COLO829 (cell line): Measurements from ENCODE around the gene LAIR2.

Source experiments
- DNase-seq: peaks from one replicate; pipeline ENCODE4 v3.0.0; 2012; ENCODE audit warnings: low spot score

The LAIR2 gene, protein sequence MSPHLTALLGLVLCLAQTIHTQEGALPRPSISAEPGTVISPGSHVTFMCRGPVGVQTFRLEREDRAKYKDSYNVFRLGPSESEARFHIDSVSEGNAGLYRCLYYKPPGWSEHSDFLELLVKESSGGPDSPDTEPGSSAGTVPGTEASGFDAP

DNA sequence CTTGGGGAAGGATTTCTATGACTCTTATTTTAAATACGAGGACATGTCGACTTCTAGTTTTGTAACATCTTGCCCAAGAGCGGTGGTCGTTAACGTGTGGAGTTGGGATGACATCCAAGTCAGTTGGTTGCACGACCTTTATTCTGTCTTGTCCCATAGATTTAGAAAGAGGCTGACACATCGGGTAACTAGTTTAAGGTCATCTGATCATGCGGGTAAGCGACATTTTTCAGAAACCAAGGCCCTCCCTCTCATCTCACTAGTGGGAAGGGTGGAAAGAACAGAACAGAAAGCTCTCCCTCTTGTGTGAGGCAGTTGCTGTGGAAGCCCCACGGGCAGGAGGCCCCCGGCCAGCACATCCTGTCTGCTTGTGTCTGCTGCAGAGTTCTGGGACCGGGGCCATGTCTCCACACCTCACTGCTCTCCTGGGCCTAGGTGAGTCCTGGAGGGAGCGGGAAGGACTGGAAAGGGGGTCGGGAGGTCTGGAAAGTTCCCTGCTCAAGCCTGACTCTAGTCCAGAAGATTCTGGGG lies at the start of gene LAIR2:
Gene LAIR2, plus strand, starts transcription at position 314 of the 531 bp plus-strand sequence. Its CDS starts 88 bp downstream, at position 402.
- no peak for DNase-seq

DNA sequence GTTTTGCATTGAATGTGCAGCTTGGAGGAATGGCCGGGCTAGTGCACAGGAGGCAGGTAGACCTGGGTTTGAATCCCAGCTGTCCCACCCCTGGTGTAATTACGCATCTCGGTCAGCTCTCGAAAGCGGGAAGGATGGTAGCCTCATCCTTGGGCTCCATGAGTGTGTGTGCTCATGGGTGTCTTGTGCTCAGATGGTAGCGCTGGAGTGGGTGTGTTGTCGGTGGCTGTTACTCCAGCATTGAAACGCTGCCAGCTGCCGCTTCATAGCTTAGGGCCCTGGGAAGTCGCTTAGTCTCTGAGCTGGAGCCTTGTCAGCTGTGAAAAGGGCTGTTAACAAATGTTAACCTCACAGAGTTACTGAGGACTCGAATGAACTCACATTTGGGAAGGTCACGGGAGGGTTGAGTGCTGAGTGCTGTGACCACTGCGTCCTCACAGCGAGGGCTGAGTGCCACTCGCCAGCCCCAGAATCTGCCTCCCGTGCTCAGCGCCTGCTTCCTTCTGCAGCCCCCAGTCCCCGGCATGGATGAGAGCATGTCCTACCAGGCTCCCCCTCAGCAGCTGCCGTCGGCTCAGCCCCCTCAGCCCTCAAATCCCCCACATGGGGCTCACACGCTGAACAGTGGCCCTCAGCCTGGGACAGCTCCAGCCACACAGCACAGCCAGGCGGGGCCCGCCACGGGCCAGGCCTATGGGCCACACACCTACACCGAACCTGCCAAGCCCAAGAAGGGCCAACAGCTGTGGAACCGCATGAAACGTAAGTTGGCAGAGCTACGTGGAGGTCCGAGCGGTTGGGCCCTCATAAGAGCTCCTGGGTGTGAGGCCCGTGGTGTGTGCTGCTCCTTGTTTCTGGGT lies 48.5 kb upstream of the LAIR2 start:
- DNase-seq: no peak

DNA sequence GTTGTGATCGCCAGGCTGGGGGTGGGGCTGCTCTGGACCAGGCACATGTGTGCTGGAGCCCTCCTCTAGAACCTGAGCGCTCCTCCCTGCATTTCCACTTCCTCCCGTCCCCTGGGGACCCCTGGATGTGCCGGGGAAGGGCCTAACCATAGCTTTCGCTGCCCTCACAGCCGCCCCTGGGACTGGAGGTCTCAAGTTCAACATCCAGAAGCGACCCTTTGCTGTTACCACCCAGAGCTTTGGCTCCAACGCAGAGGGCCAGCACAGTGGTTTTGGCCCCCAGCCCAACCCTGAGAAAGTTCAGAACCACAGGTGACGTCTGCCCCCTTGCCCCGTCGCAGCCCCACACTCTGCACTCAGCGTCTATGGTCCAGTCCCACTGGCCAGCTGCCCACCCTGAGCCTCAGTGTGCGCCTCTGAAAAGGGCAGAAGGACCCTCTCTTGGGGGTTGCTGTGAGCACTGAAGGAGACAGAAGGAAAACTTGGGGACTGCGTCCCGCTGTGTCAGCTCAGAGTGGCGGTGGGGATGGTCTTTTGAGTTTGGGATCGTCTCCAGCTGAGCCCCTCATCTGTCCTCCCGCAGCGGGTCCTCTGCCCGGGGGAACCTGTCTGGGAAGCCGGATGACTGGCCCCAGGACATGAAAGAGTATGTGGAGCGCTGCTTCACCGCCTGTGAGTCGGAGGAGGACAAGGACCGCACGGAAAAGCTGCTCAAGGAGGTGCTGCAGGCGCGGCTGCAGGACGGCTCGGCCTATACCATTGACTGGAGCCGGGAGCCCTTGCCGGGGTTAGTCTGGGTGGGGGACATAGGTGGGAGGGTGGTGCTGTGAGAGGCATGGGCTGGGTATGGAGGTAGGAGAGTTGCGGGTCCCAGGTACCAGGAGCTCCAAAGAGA lies 47.6 kb upstream of the LAIR2 start:
- no peak for DNase-seq

DNA sequence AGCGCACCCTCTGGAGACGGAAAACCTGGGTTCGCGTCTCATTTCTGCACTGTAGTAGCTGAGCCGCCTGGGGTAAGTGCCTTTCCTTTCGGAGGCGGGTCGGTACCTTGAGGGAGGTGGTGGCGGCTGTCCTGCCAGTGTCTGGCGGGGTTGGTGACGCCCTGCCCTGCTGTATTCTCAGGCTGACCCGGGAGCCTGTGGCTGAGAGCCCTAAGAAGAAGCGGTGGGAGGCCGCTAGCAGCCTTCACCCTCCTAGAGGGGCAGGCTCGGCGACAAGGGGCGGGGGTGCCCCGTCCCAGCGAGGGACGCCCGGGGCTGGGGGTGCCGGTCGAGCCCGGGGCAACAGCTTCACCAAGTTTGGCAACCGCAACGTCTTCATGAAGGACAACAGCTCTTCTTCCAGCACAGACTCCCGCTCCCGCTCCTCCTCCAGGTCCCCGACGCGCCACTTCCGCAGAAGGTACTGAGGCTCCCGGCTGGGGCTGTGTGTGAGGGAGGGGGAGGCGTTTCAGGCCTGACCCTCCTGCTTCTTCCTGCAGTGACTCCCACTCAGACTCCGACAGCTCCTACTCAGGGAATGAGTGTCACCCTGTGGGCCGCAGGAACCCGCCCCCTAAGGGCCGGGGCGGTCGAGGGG lies 46.7 kb upstream of the LAIR2 start:
- DNase-seq: no peak

DNA sequence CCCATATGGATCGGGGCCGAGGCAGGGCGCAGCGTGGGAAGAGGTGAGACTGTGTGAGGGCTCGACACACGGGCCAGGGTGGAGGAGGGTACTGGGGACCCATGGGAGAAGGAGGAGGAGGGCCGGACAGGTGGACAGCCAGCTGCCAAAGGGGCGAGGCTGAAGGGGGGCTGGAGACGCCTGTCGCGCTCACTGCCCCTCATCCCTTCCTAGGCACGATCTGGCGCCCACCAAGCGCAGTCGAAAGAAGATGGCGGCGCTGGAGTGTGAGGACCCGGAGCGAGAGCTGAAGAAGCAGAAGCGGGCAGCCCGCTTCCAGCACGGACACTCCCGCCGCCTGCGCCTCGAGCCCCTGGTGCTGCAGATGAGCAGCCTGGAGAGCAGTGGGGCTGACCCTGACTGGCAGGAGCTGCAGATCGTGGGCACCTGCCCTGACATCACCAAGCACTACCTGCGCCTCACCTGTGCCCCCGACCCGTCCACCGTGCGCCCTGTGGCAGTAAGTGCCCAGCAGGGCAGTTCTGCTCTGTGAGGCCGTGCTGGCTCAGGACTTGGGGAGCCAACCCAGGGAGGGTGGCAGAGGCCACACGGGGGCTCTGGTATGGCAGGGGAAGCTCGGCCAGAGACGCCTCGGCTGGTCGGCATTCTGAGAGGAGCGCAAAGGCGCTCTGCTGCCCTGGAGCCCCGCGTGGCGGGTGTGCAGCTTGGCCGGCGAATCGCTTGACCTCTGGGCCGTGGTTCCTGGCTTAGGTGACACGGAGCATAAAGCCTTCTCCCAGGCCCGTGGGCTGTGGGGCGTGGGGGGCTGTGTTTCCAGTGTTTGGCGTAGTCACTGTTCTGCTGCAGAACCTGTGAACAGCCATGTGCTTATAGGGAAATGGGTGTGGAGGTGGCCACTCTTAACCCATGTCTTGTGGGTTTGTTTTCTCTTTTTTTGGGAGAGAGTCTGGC lies 45.9 kb upstream of the LAIR2 start:
- DNase-seq: no peak

DNA sequence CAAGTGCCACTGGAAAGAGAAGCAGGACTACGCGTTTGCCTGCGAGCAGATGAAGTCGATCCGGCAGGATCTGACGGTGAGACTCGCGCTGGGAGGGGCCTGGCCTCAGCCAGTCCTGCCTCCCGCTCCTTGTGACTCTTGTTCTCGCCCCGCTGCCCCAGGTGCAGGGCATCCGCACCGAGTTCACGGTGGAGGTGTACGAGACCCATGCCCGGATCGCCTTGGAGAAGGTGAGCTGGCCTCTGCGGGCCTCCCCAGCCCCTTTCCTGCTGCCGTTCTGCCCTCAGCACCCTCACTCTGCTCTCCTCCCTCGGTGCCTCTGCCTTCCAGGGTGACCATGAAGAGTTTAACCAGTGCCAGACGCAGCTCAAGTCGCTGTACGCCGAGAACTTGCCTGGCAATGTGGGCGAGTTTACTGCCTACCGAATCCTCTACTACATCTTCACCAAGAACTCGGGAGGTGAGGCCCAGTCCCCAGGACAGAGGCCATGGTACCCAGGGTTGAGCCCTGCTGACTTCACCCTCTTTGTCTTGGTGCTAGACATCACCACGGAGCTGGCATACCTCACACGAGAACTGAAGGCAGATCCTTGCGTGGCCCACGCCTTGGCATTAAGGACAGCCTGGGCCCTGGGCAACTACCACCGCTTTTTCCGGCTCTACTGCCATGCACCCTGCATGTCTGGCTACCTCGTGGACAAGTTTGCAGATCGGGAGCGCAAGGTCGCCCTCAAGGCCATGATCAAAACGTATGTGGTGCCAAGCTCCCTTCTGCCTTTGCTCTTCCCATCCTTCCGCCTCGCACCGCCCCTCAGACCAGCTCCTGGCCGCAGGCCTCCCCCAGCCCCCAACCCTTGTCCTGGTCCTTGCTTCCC lies 44.6 kb upstream of the LAIR2 start:
- DNase-seq: no peak

DNA sequence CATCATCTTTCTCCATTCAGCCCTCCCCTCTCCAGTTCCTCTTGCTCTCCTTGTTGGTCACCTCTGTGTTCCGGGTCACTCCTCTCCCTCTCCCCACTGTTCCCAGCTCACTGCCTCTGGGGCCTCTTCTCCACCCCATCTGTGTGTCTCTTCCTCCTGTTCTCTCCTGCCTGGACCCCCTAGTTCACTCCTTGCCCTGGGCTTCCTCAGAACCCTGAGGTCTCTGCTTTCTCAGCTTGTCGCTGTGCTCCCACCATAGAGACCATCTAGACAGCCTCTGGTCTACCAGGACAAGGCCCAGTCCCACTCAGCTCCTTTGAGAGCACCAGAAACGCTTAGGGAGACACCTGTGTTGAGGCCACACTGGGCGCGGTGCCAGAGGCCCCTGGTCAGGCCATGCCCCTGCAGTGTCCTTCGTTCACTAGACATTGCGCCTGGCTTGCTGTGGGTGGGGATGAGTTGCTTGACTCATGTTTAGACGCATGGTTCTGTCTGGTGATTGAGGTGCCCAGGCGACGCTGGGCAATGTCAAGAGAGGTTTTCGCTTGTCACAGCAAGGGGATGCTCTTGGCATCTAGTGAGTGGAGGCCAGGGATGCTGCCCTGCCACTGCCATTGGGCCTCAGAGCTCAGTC lies 43.9 kb upstream of the LAIR2 start:
- no peak for DNase-seq

DNA sequence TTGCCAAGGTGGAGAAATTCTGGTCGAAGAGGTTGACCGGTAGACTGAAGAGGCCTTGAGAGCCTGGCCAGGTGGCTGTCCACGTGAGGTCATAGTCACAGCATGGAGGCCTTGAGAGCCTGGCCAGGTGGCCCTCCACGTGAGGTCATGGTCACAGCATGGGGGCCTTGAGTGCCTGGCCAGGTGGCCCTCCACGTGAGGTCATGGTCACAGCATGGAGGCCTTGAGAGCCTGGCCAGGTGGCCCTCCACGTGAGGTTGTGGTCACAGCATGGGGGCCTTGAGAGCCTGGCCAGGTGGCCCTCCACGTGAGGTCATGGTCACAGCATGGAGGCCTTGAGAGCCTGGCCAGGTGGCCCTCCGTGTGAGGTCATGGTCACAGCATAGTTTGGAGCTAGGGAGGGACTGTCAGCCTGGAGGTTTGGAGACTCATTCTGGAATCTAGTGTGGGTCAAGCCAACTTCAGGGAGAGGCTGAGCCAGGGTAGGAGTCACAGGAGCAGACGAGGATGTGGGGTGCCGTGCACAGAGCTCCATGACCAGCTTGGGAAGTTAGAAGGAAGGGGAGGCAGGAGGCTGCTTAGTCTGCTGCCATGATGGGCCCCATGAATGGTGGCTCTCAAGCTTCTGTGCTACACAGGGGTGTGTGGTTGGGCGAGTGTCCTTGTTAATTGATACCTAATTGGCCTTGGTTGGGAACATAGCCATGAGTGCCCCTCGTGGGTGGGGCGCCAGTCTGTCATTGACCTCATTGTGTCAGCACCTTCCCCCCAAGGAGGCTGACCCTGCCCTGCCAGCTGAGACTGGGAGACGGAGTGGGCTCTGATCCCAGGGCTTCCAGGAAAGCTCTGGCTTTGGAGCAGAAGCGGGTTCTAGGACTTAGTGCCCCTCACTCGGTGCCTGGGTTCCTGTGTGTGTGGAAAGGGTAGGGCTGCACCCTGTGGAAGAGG lies 43.1 kb upstream of the LAIR2 start:
- no peak for DNase-seq

DNA sequence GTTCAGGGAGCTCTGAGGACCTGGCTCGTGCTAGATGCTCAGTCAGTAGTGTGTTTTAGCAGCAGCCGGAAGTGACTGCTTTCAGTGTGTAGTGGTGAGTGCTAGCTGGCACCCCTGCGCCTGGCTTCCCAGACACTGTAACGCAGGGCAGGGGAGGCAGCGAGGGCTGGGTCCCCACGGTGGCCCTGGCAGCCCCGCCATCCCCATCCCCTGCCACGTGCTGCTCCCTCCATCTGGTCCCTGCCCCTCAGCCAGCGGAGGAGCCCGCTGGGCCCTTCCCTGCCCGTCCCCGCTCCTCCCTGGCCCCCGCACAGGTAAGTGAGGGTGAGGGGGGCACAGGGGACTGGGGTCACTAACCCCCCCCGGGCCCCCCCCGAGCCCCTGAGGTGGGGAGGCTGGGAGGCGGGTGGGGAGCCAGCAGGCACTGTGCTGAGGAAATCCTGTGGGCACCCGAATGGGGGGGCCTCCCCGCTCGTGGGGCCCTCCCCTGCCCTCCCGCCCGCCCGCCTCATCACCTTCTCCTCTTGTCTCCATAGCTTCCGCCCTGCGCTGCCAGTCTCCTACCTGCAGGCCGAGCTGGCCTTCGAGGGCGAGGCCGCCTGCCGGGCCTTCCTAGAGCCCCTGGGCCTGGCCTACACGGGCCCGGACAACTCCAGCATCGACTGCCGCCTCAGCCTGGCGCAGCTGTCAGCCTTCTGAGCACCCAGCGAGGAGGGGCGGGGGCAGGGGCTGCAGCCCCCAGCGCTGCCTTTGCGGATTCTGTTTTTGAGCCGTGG lies 42.2 kb upstream of the LAIR2 start:
- no peak for DNase-seq

DNA sequence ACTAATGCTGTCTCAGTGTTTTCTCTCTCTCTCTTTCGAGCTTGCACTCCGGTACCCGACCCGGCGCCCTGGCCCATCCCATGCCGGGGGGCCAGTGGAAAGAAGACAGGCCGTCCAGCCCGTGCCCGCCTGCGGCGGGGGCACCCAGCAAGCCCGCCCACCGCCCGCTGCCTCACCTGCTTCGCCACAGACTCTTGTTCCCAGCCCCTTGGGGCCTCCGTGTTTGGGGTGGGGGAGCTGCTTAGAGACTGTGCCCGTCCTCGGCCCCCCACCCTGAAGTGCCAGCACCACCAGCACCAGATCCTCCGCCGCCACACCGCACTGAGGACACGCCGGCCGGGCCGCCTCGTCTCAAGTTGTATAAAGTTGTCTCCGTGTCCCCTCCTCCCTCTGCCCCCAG lies 41.4 kb upstream of the LAIR2 start:
- DNase-seq: no peak

DNA sequence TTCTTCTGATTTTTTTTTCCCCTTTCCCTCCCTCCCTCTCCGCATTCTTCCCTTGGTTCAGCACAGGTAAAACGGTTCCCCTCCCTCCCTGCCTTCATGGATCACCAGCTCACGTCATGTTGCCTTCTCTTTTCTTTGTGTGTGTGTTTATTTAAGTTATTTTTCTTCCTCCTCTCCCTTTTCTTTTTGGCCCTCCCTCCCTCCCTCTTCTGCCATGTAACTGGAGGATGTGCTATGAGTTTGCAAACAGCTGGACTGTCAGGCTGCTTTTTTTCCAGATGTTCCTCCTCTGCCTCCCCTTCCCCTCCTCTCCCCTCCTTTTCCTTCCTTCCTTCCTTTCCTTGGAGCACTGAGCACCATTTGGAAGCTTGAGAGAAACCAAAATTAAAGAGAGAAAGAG lies 41.0 kb upstream of the LAIR2 start:
- DNase-seq: no peak

DNA sequence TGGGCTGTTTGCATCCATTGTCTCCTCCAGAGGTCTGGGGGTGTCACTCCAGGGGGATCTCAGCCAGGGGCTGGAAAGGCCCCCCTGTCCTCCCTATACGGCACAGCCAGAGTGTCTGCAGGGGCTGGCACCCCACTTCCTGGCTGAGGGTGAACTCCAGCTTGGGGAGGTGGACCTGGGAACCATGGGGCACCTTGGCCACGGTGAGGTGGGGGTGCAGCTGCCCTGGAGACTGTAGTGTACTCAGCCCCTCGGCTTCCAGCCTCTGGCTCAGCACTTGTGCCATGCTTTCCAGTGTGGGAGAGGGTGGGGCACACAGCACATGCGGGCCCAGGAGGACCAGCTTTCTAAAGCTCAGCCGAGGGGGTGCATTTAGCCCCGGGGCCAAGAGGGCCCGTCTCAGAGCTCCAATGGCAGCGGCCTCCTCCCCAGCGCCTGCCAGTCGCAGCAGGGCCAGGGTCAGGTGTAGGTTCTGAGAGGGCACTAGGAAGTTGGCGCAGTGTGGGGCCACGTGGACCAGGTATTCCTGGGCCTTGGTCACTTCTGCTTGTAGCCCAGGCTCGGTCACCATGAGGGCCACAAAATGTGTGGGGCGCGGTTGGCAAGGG lies 40.5 kb upstream of the LAIR2 start:
- no peak for DNase-seq

DNA sequence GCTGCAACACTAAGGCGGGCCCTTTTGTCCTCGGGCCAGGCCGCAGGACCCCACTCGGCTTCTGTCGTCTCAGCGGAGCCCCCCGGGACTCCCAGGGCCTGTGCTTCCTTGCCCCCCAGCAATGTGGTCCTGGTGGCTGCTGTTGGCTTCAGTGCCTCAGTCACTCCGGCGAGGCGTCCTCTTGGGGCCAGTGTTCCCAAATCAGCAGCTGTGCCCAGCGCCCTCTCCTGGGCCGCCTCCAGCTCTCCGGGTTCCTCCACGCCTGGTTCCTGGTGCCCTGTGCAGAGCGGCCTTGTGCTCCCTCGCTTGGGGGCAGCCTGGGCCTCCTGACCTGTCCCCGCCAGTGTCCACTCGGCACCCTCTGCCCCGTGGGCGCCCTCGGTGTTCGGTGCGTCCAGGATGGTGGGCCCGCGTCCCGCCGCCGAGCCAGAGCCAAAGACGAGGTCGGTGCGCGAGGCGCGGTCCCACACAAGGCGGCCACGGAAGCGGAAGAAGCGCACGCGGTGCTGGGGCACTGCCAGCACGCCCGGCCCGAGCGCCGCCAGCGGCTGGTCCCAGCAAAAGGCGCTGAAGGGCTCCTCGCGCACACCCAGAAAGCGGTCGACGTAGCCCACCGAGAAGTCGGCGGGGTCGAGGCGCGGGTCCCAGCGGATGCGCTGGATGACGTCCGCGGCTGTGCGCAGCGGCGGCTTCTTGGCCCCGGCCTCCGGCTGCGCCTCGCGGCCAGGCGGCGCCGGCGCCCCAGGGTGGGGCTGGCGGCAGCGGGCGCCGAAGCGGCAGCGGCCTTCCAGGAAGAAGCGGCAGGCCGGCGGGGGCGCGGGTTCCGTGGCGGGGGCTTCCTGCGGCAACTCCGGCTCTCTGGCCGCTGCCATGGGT lies 39.7 kb upstream of the LAIR2 start:
- no peak for DNase-seq

DNA sequence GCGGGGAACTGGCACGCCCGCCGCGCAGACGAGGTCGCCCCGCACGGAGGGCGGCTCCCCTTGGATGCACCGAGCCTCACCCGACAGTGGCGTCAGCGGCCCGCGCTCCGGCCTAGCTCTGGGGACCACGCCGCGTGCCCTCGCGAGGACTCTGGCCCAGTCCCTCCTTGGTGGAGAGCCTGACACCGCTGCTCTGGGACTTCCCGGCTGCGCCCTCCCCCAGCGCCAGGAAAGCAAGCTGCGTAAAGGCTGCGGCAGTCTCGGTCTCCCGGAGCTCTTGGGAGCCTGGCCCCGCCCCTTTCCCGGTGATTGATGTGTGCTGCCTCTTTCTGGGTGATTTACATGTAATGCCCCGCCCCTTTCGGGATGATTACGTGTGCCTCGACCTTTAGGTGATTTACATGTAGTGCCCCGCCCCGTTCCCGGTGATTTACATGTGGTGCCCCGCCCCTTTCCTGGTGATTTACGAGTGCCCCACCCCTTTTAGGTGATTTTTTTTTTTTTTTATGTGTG lies 39.0 kb upstream of the LAIR2 start, which contains the start of gene LENG9:
Gene LENG9, minus strand, starts transcription at position 248 of the 513 bp plus-strand sequence. CDS start 252 bp downstream, outside the sequence.
- no peak for DNase-seq

DNA sequence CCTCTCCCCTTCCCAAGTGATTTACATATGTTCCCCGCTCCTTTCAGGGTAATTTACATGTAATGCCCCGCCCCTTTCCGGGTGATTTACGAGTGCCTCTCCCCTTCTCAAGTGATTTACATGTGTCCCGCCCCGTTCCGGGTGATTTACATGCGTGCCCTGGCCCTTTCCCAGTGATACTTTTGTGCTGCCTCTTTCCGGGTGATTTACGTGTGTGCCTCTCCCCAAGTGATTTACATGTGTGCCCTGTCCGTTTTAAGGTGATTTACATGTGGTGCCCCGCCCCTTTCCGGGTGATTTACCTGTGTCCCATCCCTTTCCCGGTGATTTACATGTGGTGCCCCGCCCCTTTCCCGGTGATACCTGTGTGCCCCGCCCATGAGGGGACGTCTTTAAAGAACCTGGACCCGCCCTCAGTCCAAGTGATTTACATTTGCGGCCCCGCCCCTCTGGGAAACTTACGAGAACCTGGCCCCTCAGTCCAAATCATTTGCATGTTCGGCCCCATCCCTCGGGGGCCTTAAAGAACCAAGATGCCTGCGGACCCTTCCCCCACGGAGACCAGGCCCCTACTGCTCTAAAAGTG lies 38.5 kb upstream of the LAIR2 start:
- peak; percentile 98 for DNase-seq
